MM.1S (cell line): ENCODE measurements around the gene ZMIZ1.

ENCODE experiments used
- DNase-seq: peaks from one replicate; pipeline ENCODE4 v3.0.0-alpha.2; 2015
- H2AFZ ChIP-seq: fragments of 300-600 bp; sonication (generic); 2 replicates; pipeline ENCODE4 v1.6.0; 2016; ENCODE audit warnings: antibody characterized with exemption, low read length
- H3F3A ChIP-seq: fragments of 300-600 bp; sonication (generic); 2 replicates; pipeline ENCODE4 v1.6.1; 2016; ENCODE audit warnings: mild to moderate bottlenecking, antibody characterized with exemption, low read length, moderate library complexity, mixed read lengths; ENCODE audit not compliant: insufficient read depth
- H3K27ac ChIP-seq: fragments of 300-600 bp; sonication (generic); 2 replicates; pipeline ENCODE4 v1.5.1; 2016; ENCODE audit warnings: mild to moderate bottlenecking, low read length
- H3K27me3 ChIP-seq: fragments of 300-600 bp; sonication (generic); replicated peaks from 2 replicates; pipeline ENCODE4 v1.6.0; 2016; ENCODE audit warnings: low read length; ENCODE audit not compliant: insufficient read depth
- H3K36me3 ChIP-seq: fragments of 300-600 bp; sonication (generic); replicated peaks from 2 replicates; pipeline ENCODE4 v1.6.1; 2016; ENCODE audit warnings: mild to moderate bottlenecking, low read length, mixed read lengths; ENCODE audit not compliant: insufficient read depth
- H3K4me1 ChIP-seq: fragments of 300-600 bp; sonication (generic); 2 replicates; pipeline ENCODE4 v1.6.1; 2016; ENCODE audit warnings: low read length, mixed read lengths
- H3K4me2 ChIP-seq: fragments of 300-600 bp; sonication (generic); 2 replicates; pipeline ENCODE4 v1.6.0; 2016; ENCODE audit warnings: low read depth, low read length
- H3K4me3 ChIP-seq: fragments of 300-600 bp; sonication (generic); 2 replicates; pipeline ENCODE4 v1.5.1; 2016; ENCODE audit warnings: low read length, mixed read lengths
- H3K79me2 ChIP-seq: fragments of 300-600 bp; sonication (generic); 2 replicates; pipeline ENCODE4 v1.6.1; 2016; ENCODE audit warnings: mixed run types, low read length, mixed read lengths
- H3K9ac ChIP-seq: fragments of 300-600 bp; sonication (generic); 2 replicates; pipeline ENCODE4 v1.6.1; 2016; ENCODE audit warnings: low read length, mixed read lengths
- H3K9me2 ChIP-seq: fragments of 300-600 bp; sonication (generic); replicated peaks from 2 replicates; pipeline ENCODE4 v1.6.1; 2016; ENCODE audit warnings: mild to moderate bottlenecking, low read length, mixed read lengths; ENCODE audit not compliant: insufficient read depth
- H3K9me3 ChIP-seq: fragments of 300-600 bp; sonication (generic); replicated peaks from 2 replicates; pipeline ENCODE4 v1.6.1; 2016; ENCODE audit warnings: mild to moderate bottlenecking, low read length, mixed read lengths; ENCODE audit not compliant: insufficient read depth
- H4K20me1 ChIP-seq: fragments of 300-600 bp; sonication (generic); 2 replicates; pipeline ENCODE4 v1.6.1; 2016; ENCODE audit warnings: mild to moderate bottlenecking, low read length, moderate library complexity, mixed read lengths; ENCODE audit not compliant: insufficient read depth
- EZH2 ChIP-seq: fragments of 300-600 bp; sonication (generic); optimal IDR thresholded peaks from 2 replicates; pipeline ENCODE3; 2017; ENCODE audit warnings: low read depth, mild to moderate bottlenecking, antibody characterized with exemption, low read length, mixed read lengths
- EZH2phosphoT487 ChIP-seq: fragments of 300-600 bp; sonication (generic); IDR thresholded peaks from 2 replicates; pipeline ENCODE4 v1.6.1; 2018; ENCODE audit warnings: antibody characterized with exemption, low read length
- TF ChIP-seq, protein P1 (sequence below): fragments of 300-600 bp; sonication (generic); IDR thresholded peaks from 2 replicates; pipeline ENCODE4 v1.5.1; 2016; ENCODE audit warnings: antibody characterized with exemption, low read length, mixed read lengths

The ZMIZ1 gene, protein sequence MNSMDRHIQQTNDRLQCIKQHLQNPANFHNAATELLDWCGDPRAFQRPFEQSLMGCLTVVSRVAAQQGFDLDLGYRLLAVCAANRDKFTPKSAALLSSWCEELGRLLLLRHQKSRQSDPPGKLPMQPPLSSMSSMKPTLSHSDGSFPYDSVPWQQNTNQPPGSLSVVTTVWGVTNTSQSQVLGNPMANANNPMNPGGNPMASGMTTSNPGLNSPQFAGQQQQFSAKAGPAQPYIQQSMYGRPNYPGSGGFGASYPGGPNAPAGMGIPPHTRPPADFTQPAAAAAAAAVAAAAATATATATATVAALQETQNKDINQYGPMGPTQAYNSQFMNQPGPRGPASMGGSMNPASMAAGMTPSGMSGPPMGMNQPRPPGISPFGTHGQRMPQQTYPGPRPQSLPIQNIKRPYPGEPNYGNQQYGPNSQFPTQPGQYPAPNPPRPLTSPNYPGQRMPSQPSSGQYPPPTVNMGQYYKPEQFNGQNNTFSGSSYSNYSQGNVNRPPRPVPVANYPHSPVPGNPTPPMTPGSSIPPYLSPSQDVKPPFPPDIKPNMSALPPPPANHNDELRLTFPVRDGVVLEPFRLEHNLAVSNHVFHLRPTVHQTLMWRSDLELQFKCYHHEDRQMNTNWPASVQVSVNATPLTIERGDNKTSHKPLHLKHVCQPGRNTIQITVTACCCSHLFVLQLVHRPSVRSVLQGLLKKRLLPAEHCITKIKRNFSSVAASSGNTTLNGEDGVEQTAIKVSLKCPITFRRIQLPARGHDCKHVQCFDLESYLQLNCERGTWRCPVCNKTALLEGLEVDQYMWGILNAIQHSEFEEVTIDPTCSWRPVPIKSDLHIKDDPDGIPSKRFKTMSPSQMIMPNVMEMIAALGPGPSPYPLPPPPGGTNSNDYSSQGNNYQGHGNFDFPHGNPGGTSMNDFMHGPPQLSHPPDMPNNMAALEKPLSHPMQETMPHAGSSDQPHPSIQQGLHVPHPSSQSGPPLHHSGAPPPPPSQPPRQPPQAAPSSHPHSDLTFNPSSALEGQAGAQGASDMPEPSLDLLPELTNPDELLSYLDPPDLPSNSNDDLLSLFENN

DNA sequence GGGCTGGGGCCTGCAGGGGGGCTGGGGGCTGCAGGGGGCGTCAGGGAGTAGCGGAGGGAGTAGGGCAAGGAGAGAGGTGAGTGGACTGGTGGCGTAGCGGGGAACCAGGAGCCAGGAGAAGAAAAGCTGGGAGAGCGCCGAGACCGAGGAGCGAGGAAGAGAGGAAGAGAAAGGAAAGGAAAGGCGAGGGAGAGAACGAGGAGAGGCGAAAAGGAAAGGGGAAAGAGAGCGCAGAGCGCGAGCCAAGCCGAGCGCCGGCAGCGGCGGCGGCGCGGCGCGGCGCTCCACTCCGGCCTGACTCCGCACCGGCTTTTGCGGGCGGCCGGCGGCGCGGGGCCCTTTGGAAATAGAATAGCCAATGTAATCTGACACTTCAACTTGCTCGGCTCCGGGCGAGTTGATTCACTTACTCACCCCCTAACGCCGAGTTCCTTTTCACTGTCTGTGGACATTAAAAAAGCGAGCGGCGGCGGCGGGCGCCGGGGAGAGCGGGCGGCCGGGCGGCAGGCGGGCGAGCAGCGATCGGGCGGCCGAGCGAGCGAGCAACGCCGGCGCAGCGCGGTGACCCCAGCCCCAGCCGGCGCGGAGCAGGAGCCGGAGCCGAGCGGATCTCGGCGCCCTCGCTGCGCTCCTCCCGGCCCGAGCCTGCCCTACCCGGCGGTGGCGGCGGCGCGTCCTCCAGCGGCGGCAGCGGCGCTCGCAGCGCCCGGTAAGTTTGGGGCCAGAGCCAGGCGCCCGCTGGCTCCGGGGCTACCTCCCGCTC is at the start of gene ZMIZ1:
Gene ZMIZ1, plus strand, starts transcription at position 405 of the 763 bp plus-strand sequence. CDS start 132,667 bp downstream, outside the sequence.
- Histone ChIP-seq H3K36me3 (no peaks in the 10 kb centered on the region), H3K9me3 (no peaks in the 10 kb centered on the region), H3K27ac (peak within 1 kb of the TSS; percentile 39; the same call in 1 of the 2 replicates)

DNA sequence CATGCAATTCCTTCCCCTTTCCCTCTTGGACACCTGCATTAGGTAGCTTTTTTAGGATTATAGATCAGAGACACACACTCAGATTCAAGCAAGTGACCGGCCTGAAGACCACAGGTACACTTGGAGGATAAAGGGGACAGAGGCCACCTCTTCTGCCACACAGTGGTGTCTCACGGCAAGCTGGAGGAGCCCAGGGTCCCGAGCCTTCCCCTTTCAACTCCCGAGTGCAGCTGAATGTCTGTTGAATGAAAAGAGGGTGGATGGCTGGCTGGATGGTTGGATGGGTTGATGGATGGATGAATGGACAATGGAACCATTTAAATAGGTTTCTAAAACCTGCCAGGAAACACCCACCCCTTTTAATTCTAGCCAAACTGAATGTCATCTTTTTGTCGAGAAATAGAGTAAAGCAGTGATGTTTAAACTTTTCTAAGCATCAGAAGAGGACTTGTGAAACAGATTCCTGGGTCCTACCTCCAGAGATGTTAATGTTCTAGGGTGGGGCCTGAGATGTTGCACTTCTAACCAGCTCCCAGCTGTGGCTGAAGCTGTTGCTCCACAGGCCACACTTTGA is 49.2 kb upstream of the ZMIZ1 start:
- peaks cover 7% of the 10 kb centered on the region for H3F3A ChIP-seq
- no peaks in the 10 kb centered on the region for H3K79me2 ChIP-seq
- H3K9me3 ChIP-seq: no peaks in the 10 kb centered on the region
- peaks cover 20% of the 10 kb centered on the region for H3K4me1 ChIP-seq
- H3K9ac ChIP-seq: no peak overlapping the region
- H4K20me1 ChIP-seq: no peaks in the 10 kb centered on the region
- H3K36me3 ChIP-seq: no peaks in the 10 kb centered on the region
- H3K27me3 ChIP-seq: no peaks in the 10 kb centered on the region
- H3K4me2 ChIP-seq: no peak overlapping the region
- no peak for TF ChIP-seq EZH2
- no peak for TF ChIP-seq EZH2phosphoT487
- TF ChIP-seq, protein P1, sequence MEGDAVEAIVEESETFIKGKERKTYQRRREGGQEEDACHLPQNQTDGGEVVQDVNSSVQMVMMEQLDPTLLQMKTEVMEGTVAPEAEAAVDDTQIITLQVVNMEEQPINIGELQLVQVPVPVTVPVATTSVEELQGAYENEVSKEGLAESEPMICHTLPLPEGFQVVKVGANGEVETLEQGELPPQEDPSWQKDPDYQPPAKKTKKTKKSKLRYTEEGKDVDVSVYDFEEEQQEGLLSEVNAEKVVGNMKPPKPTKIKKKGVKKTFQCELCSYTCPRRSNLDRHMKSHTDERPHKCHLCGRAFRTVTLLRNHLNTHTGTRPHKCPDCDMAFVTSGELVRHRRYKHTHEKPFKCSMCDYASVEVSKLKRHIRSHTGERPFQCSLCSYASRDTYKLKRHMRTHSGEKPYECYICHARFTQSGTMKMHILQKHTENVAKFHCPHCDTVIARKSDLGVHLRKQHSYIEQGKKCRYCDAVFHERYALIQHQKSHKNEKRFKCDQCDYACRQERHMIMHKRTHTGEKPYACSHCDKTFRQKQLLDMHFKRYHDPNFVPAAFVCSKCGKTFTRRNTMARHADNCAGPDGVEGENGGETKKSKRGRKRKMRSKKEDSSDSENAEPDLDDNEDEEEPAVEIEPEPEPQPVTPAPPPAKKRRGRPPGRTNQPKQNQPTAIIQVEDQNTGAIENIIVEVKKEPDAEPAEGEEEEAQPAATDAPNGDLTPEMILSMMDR: no peak
- H2AFZ ChIP-seq: no peak overlapping the region
- no peak for DNase-seq
- H3K27ac ChIP-seq: no peak overlapping the region
- no peak overlapping the region for H3K4me3 ChIP-seq
- no peaks in the 10 kb centered on the region for H3K9me2 ChIP-seq

More for the DNA sequence above, at the start of gene ZMIZ1:
- no peak for TF ChIP-seq EZH2phosphoT487
- TF ChIP-seq, protein P1: peak; percentile 18; the same call in 1 of the 2 replicates
- no peaks in the 10 kb centered on the region for H4K20me1 ChIP-seq
- H2AFZ ChIP-seq: peak within 1 kb of the TSS; percentile 77
- H3K27me3 ChIP-seq: no peaks in the 10 kb centered on the region
- H3K79me2 ChIP-seq: peaks cover 36% of the 10 kb centered on the region
- H3K4me2 ChIP-seq: peak within 1 kb of the TSS; percentile 98
- peaks cover 6% of the 10 kb centered on the region; the same call in 1 of the 2 replicates for H3K4me1 ChIP-seq
- peak within 1 kb of the TSS; percentile 61; the same call in 1 of the 2 replicates for H3K9ac ChIP-seq
- peak; percentile 89 for DNase-seq
- H3K9me2 ChIP-seq: no peaks in the 10 kb centered on the region
- peaks cover 7% of the 10 kb centered on the region; the same call in 1 of the 2 replicates for H3F3A ChIP-seq
- peak within 1 kb of the TSS; percentile 91 for H3K4me3 ChIP-seq

DNA sequence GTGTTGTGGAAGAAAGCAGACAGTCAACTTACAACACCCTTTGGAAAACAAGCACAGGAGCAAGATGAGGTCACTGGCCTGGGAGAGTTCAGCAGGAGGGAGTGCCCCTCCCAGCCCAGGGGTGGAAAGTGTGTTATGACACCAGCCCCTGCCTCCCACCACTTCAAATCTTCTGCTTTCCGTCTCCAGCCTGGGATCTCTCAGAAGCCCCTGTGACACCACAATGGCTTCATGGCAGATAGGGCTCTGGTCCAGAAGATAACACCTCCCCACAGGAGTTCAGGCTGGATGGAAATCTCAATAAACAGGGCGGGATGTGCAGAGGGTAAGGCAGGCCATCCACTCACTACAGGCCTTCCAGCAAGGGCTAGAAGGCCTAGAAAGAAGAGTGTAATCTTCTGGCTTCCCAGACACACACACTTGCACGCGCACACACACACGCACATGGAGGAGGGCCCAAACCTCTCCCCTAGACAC is 48.7 kb upstream of the ZMIZ1 start:
- Histone ChIP-seq H3K79me2 (no peaks in the 10 kb centered on the region), H3K27ac (no peak overlapping the region), H3K36me3 (no peaks in the 10 kb centered on the region), H3K9me2 (no peaks in the 10 kb centered on the region), H3K9ac (no peak overlapping the region), H3F3A (peaks cover 7% of the 10 kb centered on the region), H3K27me3 (no peaks in the 10 kb centered on the region), H3K9me3 (no peaks in the 10 kb centered on the region), H3K4me2 (no peak overlapping the region), H2AFZ (no peak overlapping the region), H3K4me1 (peaks cover 21% of the 10 kb centered on the region), H3K4me3 (no peak overlapping the region), H4K20me1 (no peaks in the 10 kb centered on the region)
- TF ChIP-seq EZH2: no peak
- TF ChIP-seq, protein P1: no peak
- no peak for DNase-seq
